Measurements from ENCODE around the gene RPUSD2. TPM values are rescaled to one million over a fixed set of nuclear protein-coding genes. Genes with fewer than 3 reads are reported as not detected.

The RPUSD2 gene
- total and polyA plus RNA-seq, 4 donors, result 5.2 to 9.4 (median 8.2) TPM

DNA sequence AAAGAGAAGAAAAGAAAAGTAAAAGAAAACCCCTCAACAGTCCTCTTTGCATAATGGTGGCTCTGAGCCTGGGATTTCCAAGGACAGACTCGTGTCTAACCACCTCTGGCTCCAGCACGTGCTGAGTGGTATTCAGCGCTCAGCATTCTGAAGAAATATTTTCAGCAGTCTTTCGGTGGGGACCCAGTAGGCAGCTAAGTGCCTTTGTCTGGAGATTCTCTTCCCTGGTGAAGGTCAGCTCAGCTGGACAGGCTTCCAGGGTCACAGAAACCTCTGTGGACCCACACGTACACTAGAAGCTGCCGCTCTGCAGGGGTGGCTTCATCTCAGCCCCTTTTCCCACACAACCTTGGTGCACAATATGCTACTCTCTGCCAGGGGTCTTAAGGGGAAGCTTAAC, 40.3 kb upstream of the RPUSD2 start:
- Histone ChIP-seq H3K9ac (ENCODE audit: insufficient read depth in 1 of 2, low read length in 2 of 2) (no peak overlapping the region), H3K4me1 (ENCODE audit: control insufficient read depth in 5 of 5, insufficient read depth in 5 of 5, low read length in 5 of 5) (no peaks in the 10 kb centered on the region), H3K27me3 (ENCODE audit: control insufficient read depth in 3 of 3, insufficient read depth in 3 of 3, low read length in 2 of 3) (no peaks in the 10 kb centered on the region), H3K36me3 (ENCODE audit: control insufficient read depth in 4 of 4, insufficient read depth in 4 of 4, low read length in 4 of 4) (no peaks in the 10 kb centered on the region), H3K27ac (ENCODE audit: low read depth in 1 of 2, low read length in 1 of 2) (no peak overlapping the region), H3K4me3 (no peak overlapping the region), H3K9me3 (ENCODE audit: control insufficient read depth in 4 of 4, insufficient read depth in 3 of 4, low read length in 3 of 4) (no peaks in the 10 kb centered on the region)
- WGBS, 2 donors, result 93 to 96% methylated on average over 6 of the region's 6 CpGs
- TF ChIP-seq, protein P1, sequence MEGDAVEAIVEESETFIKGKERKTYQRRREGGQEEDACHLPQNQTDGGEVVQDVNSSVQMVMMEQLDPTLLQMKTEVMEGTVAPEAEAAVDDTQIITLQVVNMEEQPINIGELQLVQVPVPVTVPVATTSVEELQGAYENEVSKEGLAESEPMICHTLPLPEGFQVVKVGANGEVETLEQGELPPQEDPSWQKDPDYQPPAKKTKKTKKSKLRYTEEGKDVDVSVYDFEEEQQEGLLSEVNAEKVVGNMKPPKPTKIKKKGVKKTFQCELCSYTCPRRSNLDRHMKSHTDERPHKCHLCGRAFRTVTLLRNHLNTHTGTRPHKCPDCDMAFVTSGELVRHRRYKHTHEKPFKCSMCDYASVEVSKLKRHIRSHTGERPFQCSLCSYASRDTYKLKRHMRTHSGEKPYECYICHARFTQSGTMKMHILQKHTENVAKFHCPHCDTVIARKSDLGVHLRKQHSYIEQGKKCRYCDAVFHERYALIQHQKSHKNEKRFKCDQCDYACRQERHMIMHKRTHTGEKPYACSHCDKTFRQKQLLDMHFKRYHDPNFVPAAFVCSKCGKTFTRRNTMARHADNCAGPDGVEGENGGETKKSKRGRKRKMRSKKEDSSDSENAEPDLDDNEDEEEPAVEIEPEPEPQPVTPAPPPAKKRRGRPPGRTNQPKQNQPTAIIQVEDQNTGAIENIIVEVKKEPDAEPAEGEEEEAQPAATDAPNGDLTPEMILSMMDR (IDR thresholded peaks at IDR 0.05; ENCODE audit: control extremely low read depth, extremely low read depth), result no peak
- ATAC-seq (ENCODE audit: insufficient read depth, low FRiP score) (no peak), DNase-seq (no peak)

DNA sequence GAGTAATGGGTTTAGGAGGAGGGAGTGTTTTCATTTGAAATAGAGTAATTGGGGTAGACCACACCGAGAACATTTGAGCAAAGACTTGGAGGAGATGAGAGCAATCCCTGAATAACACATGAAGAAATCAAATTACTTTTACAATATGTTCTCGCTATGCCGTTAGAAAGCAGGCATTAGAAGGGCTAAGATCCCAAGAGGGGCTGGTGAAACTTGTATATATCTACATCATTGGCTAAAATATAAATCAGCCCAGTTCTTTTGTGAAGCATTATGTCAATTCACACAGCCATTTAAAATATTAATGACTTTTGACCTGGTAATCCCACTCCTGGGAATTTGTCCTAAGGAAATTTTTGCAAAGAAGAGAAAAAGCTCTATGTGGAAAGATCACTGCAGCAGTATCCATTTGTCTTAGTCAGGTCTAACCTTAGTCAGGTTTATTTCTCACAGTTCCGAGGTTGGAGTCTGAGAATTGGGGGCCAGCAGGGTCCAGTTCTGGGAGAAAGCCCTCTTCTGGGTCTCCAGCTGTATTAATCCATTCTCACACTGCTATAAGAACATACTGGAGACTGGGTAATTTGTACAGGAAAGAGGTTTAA, 35.2 kb upstream of the RPUSD2 start:
- WGBS, 2 donors, result 92 to 95% methylated on average over 4 of the region's 4 CpGs
- H3K27me3 ChIP-seq (ENCODE audit: control insufficient read depth in 3 of 3, insufficient read depth in 3 of 3, low read length in 2 of 3), result no peaks in the 10 kb centered on the region
- no peaks in the 10 kb centered on the region for H3K36me3 ChIP-seq (ENCODE audit: control insufficient read depth in 4 of 4, insufficient read depth in 4 of 4, low read length in 4 of 4)
- H3K27ac ChIP-seq (ENCODE audit: low read depth in 1 of 2, low read length in 1 of 2), result no peak overlapping the region
- no peaks in the 10 kb centered on the region for H3K9me3 ChIP-seq (ENCODE audit: control insufficient read depth in 4 of 4, insufficient read depth in 3 of 4, low read length in 3 of 4)
- H3K4me3 ChIP-seq, result no peak overlapping the region
- H3K9ac ChIP-seq (ENCODE audit: insufficient read depth in 1 of 2, low read length in 2 of 2), result no peak overlapping the region
- ATAC-seq (ENCODE audit: insufficient read depth, low FRiP score), result no peak
- H3K4me1 ChIP-seq (ENCODE audit: control insufficient read depth in 5 of 5, insufficient read depth in 5 of 5, low read length in 5 of 5), result peaks cover 0 to 15% (median 5%) of the 10 kb centered on the region in 5 donors
- TF ChIP-seq, protein P1 (IDR thresholded peaks at IDR 0.05; ENCODE audit: control extremely low read depth, extremely low read depth), result no peak
- no peak for DNase-seq

DNA sequence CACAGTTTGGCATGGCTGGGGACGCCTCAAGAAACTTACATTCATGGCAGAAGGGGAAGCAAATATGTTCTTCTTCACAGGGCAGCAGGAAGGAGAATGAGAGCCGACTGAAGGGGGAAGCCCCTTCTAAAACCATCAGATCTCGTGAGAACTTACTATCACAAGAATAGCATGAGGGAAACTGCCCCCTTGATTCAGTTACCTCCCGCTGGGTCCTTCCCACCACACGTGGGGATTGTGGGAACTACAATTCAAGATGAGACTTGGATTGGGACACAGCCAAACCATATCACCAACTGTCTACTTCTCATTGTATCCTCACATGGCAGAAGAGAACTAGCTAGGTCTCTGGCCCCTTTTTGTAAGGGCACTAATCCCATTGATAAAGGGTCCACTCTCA, 34.7 kb upstream of the RPUSD2 start:
- Histone ChIP-seq H3K9ac (ENCODE audit: insufficient read depth in 1 of 2, low read length in 2 of 2) (no peak overlapping the region), H3K9me3 (ENCODE audit: control insufficient read depth in 4 of 4, insufficient read depth in 3 of 4, low read length in 3 of 4) (no peaks in the 10 kb centered on the region), H3K4me3 (no peak overlapping the region), H3K36me3 (ENCODE audit: control insufficient read depth in 4 of 4, insufficient read depth in 4 of 4, low read length in 4 of 4) (no peaks in the 10 kb centered on the region), H3K27me3 (ENCODE audit: control insufficient read depth in 3 of 3, insufficient read depth in 3 of 3, low read length in 2 of 3) (no peaks in the 10 kb centered on the region), H3K27ac (ENCODE audit: low read depth in 1 of 2, low read length in 1 of 2) (no peak overlapping the region), H3K4me1 (ENCODE audit: control insufficient read depth in 5 of 5, insufficient read depth in 5 of 5, low read length in 5 of 5) (peaks cover 0 to 15% (median 5%) of the 10 kb centered on the region in 5 donors)
- DNase-seq (no peak), ATAC-seq (ENCODE audit: insufficient read depth, low FRiP score) (no peak)
- TF ChIP-seq, protein P1 (IDR thresholded peaks at IDR 0.05; ENCODE audit: control extremely low read depth, extremely low read depth), result no peak
- 49 to 62% methylated on average over 5 of the region's 5 CpGs for WGBS, 2 donors

DNA sequence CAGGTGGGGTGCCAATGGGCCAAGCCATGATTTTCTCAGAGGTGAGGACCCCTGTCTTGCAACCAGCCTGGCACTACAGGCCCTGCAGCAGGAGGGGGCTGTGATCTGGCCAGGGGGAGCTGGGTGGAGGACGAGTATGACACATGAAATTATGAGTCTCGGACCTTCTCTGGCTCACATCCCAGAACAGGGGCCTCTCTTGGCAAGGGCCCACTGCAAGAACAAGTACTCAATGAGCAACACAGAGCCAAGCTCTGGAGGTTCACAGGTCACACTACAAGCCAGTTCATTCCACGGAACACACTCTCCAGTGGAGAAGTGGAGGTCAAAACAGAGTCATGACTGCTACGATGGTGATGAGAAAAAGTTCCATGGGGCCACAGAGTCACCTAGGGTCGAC, 32.6 kb upstream of the RPUSD2 start:
- DNase-seq (peak; percentile 88 to 90 (median 89)), ATAC-seq (ENCODE audit: insufficient read depth, low FRiP score) (no peak)
- no peak overlapping the region for H3K27ac ChIP-seq (ENCODE audit: low read depth in 1 of 2, low read length in 1 of 2)
- TF ChIP-seq, protein P1 (IDR thresholded peaks at IDR 0.05; ENCODE audit: control extremely low read depth, extremely low read depth), result no peak
- no peak overlapping the region for H3K9ac ChIP-seq (ENCODE audit: insufficient read depth in 1 of 2, low read length in 2 of 2)
- 72 to 87% methylated on average over 5 of the region's 5 CpGs for WGBS, 2 donors
- peaks cover 0 to 15% (median 5%) of the 10 kb centered on the region in 5 donors for H3K4me1 ChIP-seq (ENCODE audit: control insufficient read depth in 5 of 5, insufficient read depth in 5 of 5, low read length in 5 of 5)
- H3K36me3 ChIP-seq (ENCODE audit: control insufficient read depth in 4 of 4, insufficient read depth in 4 of 4, low read length in 4 of 4), result no peaks in the 10 kb centered on the region
- H3K4me3 ChIP-seq, result no peak overlapping the region
- no peaks in the 10 kb centered on the region for H3K27me3 ChIP-seq (ENCODE audit: control insufficient read depth in 3 of 3, insufficient read depth in 3 of 3, low read length in 2 of 3)
- no peaks in the 10 kb centered on the region for H3K9me3 ChIP-seq (ENCODE audit: control insufficient read depth in 4 of 4, insufficient read depth in 3 of 4, low read length in 3 of 4)
